HFFc6 (cell line): ENCODE data around the gene TMEM121. TPM values are rescaled to one million over a fixed set of nuclear protein-coding genes. Genes with fewer than 3 reads are reported as not detected.

Experiments
- DNase-seq: peaks from one replicate; pipeline ENCODE4 v3.0.0-alpha.2; 2018
- H3K27ac Mint-ChIP-seq: 2 replicates; pipeline ENCODE4 v1.8.0; 2020; ENCODE audit warnings: mild to moderate bottlenecking, mixed read lengths
- H3K27me3 Mint-ChIP-seq: 2 replicates; pipeline ENCODE4 v1.8.0; 2021; ENCODE audit warnings: mild to moderate bottlenecking, moderate library complexity, mixed read lengths; ENCODE audit not compliant: insufficient read depth
- H3K36me3 Mint-ChIP-seq: 2 replicates; pipeline ENCODE4 v1.8.0; 2021; ENCODE audit warnings: low read depth, mixed read lengths
- H3K4me1 Mint-ChIP-seq: 2 replicates; pipeline ENCODE4 v1.8.0; 2020; ENCODE audit warnings: low read depth, mixed read lengths
- H3K4me3 Mint-ChIP-seq: 2 replicates; pipeline ENCODE4 v1.8.0; 2020; ENCODE audit warnings: mild to moderate bottlenecking, moderate library complexity, mixed read lengths
- H3K9me3 Mint-ChIP-seq: 2 replicates; pipeline ENCODE4 v1.8.0; 2020; ENCODE audit warnings: mild to moderate bottlenecking, mixed read lengths
- CTCF ChIP-seq: fragments of 200-600 bp; sonication (generic); IDR thresholded peaks from 2 replicates; pipeline ENCODE4 v1.5.0; 2021; ENCODE audit warnings: antibody characterized with exemption, mild to moderate bottlenecking
- total RNA-seq, 6 experiments: library from RNA; stranded (reverse); fragmentation: NEBNext Ultra II Directional; extraction: Animal tissue kit (Norgen Biotek cat#: 25700); gene quantifications; 2 replicates in 1 of 6; 3 replicates in 5 of 6; pipeline ENCODE4 v1.2.3, GENCODE V29; 2021

TMEM121 gene
- total RNA-seq, 6 experiments from 2014 or later: 3.0 to 4.2 (median 3.4) TPM

DNA sequence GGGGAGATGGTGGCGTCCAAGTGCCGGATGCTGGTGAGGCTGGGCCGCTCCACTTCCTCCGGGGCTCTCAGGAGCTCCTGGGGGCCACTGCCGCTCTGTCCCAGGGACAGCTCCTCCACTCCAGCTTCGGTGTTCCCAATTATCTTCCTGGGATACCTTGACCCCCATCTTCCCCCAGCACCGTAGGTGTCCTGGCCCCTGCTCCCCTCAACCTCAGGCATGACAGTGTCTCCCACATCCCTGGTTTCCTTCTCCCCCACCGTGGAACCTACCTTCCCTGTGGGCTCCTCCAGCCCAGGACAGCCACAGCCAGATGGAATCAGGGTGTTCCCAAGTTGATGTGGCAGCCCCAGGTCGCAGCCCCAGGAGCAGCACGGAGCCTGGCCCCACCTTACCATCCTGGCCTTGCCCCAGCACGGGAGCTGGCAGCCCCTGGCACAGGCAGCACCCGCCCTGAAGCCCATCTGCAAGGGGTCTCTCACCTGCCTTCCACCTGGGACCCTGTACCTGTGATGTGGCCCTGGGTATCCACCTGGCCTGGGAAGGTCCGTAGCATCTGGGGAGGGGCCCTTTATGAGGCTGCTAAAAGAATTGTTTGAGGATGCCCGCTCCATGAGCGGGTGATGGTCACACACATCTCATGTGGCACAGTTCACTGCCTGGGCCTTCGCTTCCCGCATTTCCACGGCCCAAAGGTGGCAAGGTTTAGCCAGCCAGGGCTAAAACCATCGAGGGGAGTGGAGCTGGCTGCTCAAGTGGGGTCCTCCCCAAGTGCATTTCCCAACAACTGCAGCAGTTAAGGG lies 4.1 kb downstream of the TMEM121 start:
- TF ChIP-seq CTCF: no peak
- Mint-ChIP-seq H3K9me3 (no peaks in the 10 kb centered on the region), H3K36me3 (no peaks in the 10 kb centered on the region), H3K4me1 (no peaks in the 10 kb centered on the region), H3K27ac (no peak overlapping the region), H3K4me3 (no peak overlapping the region), H3K27me3 (peaks cover 18% of the 10 kb centered on the region)
- DNase-seq: no peak

DNA sequence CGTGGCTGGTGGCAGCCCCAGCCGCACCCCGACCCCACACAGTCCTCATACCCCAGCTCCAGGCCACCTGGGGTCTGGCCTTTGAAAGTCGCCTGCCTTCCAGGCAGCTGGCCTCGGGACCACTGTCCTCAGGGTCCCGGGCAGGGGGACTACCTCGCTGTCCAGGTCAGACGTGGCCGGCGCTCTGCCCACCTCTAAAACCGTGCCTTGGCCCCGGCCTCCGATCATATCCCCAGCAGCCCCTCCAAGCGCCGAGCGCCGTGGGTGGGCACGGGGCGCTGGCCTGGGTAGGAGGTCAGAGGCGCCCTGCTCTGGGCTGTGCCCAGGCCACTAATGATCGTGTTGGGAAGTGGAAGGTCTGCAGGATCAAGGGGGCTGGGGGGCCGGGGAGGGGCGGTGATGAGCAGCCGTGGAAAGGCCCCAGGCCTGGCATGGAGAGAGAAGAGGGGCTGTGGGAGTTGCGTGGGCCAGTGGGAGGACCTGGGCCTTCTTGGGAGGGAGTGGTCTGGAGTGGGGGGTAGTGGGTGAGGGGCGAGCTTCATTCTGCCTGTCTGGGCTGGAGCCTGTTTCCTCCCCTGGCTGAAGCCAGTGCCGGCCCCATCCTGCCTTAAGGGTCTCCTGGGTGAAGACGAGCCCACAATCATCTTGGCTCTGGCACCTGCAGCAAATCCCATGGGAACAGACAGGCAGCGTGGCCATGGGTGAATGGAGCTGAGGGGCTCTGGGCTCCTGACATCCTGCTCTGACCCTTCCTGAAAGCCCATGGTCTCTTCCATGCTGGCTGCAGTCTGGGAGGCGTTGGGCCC lies 4.9 kb downstream of the TMEM121 start:
- no peaks in the 10 kb centered on the region for H3K9me3 Mint-ChIP-seq
- no peaks in the 10 kb centered on the region for H3K4me1 Mint-ChIP-seq
- DNase-seq: no peak
- no peak overlapping the region for H3K27ac Mint-ChIP-seq
- peaks cover 14% of the 10 kb centered on the region for H3K27me3 Mint-ChIP-seq
- no peaks in the 10 kb centered on the region for H3K36me3 Mint-ChIP-seq
- TF ChIP-seq CTCF: no peak
- H3K4me3 Mint-ChIP-seq: no peak overlapping the region

DNA sequence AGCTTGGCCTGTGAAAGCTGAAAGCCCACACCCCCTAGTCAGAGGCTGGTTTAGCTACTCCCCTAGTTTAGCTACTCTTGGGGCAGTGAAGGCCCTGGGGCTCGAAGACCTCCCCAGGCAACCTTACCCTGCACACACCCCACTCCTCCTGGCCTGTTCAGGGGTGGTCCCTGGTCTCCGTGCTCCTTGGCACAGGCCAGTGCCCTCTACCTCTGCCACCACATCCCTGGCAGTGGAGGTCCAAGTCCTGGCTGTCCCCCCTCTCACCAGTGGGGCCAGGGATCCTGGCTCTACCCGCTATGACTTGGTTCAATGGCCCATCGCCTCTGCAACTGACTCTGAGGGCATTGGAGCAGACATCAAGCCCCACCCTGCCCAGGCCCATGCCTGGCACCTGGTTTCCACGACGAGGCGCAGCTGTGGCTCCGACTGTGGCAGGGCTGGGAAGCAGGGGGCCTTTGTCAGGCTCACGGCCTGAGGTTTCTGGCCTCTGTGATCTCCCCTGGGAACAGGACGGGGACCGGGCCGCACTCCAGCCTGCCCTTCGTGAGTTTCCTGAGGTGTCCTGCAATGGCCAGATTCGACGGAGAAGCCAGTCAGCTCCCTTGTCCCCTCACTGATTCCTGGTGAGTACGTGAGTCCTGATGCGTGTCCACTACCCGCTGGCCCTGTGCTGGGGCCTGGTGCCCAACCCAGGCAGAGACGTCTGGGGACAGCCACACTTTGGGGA lies 5.7 kb downstream of the TMEM121 start:
- Mint-ChIP-seq H3K4me1 (no peaks in the 10 kb centered on the region), H3K36me3 (no peaks in the 10 kb centered on the region), H3K9me3 (no peaks in the 10 kb centered on the region), H3K27me3 (peaks cover 19% of the 10 kb centered on the region), H3K27ac (no peak overlapping the region), H3K4me3 (no peak overlapping the region)
- no peak for TF ChIP-seq CTCF
- DNase-seq: no peak

DNA sequence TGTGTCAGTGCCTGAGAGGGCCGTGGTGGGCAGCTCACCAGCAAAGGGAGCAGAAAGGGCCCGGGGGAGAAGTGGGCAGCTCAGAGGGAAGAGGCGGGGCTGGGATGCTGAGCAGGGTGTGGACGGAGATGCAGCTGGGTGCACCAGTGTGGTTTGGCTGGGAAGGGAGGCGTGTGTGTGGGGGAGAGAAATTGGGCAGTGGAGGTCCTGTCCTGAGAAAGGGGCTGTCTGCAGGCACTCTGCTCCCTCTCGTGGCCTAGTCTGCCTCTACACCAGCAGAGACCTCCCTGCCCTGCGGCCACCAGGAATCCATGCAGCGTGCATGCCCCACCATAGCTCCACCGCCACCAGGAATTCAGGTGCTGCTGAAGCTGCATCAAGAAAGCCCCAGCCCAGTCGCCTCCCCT lies 6.4 kb downstream of the TMEM121 start:
- no peaks in the 10 kb centered on the region for H3K4me1 Mint-ChIP-seq
- peaks cover 20% of the 10 kb centered on the region for H3K27me3 Mint-ChIP-seq
- no peak for DNase-seq
- TF ChIP-seq CTCF: peak; percentile 63
- H3K27ac Mint-ChIP-seq: no peak overlapping the region
- H3K36me3 Mint-ChIP-seq: no peaks in the 10 kb centered on the region
- H3K9me3 Mint-ChIP-seq: no peaks in the 10 kb centered on the region
- no peak overlapping the region for H3K4me3 Mint-ChIP-seq

DNA sequence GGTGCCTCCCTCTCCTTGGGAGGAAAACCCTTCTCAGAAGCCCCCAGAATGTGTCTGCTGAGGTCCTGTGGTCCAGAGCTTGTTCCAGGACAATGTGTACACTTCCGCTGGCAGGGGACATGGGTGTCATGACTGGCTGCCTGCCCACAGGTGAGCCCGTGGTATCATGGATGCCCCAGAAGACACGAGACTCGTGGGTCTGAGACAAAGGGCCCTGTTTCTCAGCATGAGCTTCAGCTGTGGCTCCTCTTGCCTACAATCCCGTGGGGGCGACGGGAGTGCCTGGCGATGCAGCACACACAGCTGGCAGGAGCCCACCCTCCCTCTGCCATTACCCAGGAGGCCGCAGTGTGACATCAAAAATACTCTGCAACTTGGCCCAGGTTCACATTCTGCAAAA lies 7.0 kb downstream of the TMEM121 start:
- H3K9me3 Mint-ChIP-seq: no peaks in the 10 kb centered on the region
- DNase-seq: no peak
- H3K27ac Mint-ChIP-seq: no peak overlapping the region
- no peak for TF ChIP-seq CTCF
- no peak overlapping the region for H3K4me3 Mint-ChIP-seq
- peaks cover 20% of the 10 kb centered on the region for H3K27me3 Mint-ChIP-seq
- H3K4me1 Mint-ChIP-seq: no peaks in the 10 kb centered on the region
- H3K36me3 Mint-ChIP-seq: no peaks in the 10 kb centered on the region
